Stomach (tissue), 9 donors: ENCODE results near the gene LMX1A. TPM values are rescaled to one million over a fixed set of nuclear protein-coding genes. Genes with fewer than 3 reads are reported as not detected.

Experiments used
- DNase-seq, 2 donors: peaks; one replicate each; pipeline versions ENCODE4 v3.0.0 to v3.0.0-alpha.2; 2013 to 2019
- H3K27ac ChIP-seq, 5 donors: fragments of 200-600 bp in 4 of 5; sonication (generic) in 4 of 5; one replicate each; pipeline ENCODE4 v1.5.1; 2013 to 2019; ENCODE audit warnings: mild to moderate bottlenecking in 1 of 5, moderate library complexity in 1 of 5
- H3K27me3 ChIP-seq, 3 donors: fragments of 200-600 bp; sonication (generic); one replicate each; pipeline ENCODE4 v1.5.1; 2017 to 2019; ENCODE audit warnings: mixed run types in 1 of 3
- H3K36me3 ChIP-seq, 4 donors: fragments of 200-600 bp; sonication (generic); 1 replicate in 3 of 4; 2 replicates in 1 of 4; pipeline ENCODE4 v1.5.1; 2016 to 2019
- H3K4me1 ChIP-seq, 4 donors: fragments of 200-600 bp; sonication (generic); one replicate each; pipeline ENCODE4 v1.5.1; 2016 to 2019
- H3K4me3 ChIP-seq, 4 donors: fragments of 200-600 bp; sonication (generic) in 3 of 4; one replicate each; pipeline ENCODE4 v1.5.1; 2016 to 2019; ENCODE audit warnings: mild to moderate bottlenecking in 1 of 4
- H3K9me3 ChIP-seq, 4 donors: fragments of 200-600 bp; sonication (generic); one replicate each; pipeline ENCODE4 v1.5.1; 2016 to 2019
- CTCF ChIP-seq, 7 experiments: fragments of 450-650 bp in 4 of 7; fragments of 200-600 bp in 3 of 7; sonication (generic) in 3 of 7; IDR thresholded peaks; one replicate each; pipeline ENCODE4 v1.5.1; 2016 to 2019; ENCODE audit warnings: antibody characterized with exemption in 7 of 7, control low read depth in 2 of 7, mild to moderate bottlenecking in 1 of 7
- EP300 ChIP-seq: sonication (generic); formaldehyde crosslinking; IDR thresholded peaks from one replicate; pipeline ENCODE4 v1.6.1; 2017; ENCODE audit warnings: antibody characterized with exemption
- POLR2A ChIP-seq, 4 donors: fragments of 450-650 bp; IDR thresholded peaks; one replicate each; pipeline ENCODE4 v1.6.1; 2016; ENCODE audit warnings: antibody characterized with exemption in 4 of 4, control low read depth in 2 of 4, mild to moderate bottlenecking in 1 of 4, moderate library complexity in 1 of 4
- POLR2AphosphoS5 ChIP-seq, 3 donors: sonication (generic); formaldehyde crosslinking; IDR thresholded peaks; one replicate each; pipeline ENCODE4 v1.6.1; 2016; ENCODE audit warnings: antibody characterized with exemption in 3 of 3
- WGBS, 5 donors: extraction: QIAGEN DNeasy Blood & Tissue Kit in 3 of 5; methylation state at CpG; one replicate each; pipeline versions ENCODE4 v1.1.5 to v1.1.7; 2013 to 2018; 5-methylcytosine and 5-hydroxymethylcytosine counted together
- intact Hi-C: fragments of 100-400 bp; cut with DNase I; formaldehyde crosslinking; loops from one replicate; pipeline ENCODE4 v1.15.1; 2023; ENCODE audit warnings: low total_unique reads
- polyA plus RNA-seq, 3 donors: library from polyadenylated mRNA; stranded (reverse); fragments of 200-250 nt; gene quantifications; one replicate each; pipeline ENCODE4 v1.2.3, GENCODE V29; 2013
- total RNA-seq, 5 donors: library from RNA; depleted of rRNA; stranded (reverse); fragments of >200 nt; gene quantifications; one replicate each; pipeline versions ENCODE4 v1.1.0 to v1.2.3, GENCODE V29; 2014 to 2016
- donor health status: healthy with polysubstance abuse.
- donor health status: Bipolar disorder and iron deficiency.
- donor health status: healthy.

The LMX1A gene
- total and polyA plus RNA-seq, 8 donors, result not detected

- WGBS, 5 donors, result 58 to 72% (median 69%) methylated on average over 6 of the region's 6 CpGs
- H3K36me3 ChIP-seq, result no peaks in the 10 kb centered on the region
- no peak overlapping the region for H3K27ac ChIP-seq
- intact Hi-C loops, result no loop called here
- no peak overlapping the region for H3K4me3 ChIP-seq
- H3K9me3 ChIP-seq, result peaks cover 0 to 10% (median 9%) of the 10 kb centered on the region in 4 donors
- no peaks in the 10 kb centered on the region for H3K4me1 ChIP-seq
- DNase-seq, result no peak
- no peaks in the 10 kb centered on the region for H3K27me3 ChIP-seq
- no peak for TF ChIP-seq CTCF (IDR thresholded peaks at IDR 0.05)
- no peak for TF ChIP-seq POLR2A (IDR thresholded peaks at IDR 0.05)
- TF ChIP-seq POLR2AphosphoS5 (IDR thresholded peaks at IDR 0.05), result no peak
- TF ChIP-seq EP300, result no peak
Measured at GRCh38 chr1:165179306-165179705, 177.2 kb downstream of the LMX1A start.

GRCh38 chr1:165174491-165174890 lies 182.0 kb downstream of the LMX1A start:
- TF ChIP-seq CTCF (IDR thresholded peaks at IDR 0.05), result no peak
- TF ChIP-seq POLR2AphosphoS5 (IDR thresholded peaks at IDR 0.05), result no peak
- no peak for TF ChIP-seq EP300
- TF ChIP-seq POLR2A (IDR thresholded peaks at IDR 0.05), result no peak
- H3K9me3 ChIP-seq, result no peaks in the 10 kb centered on the region
- no peaks in the 10 kb centered on the region for H3K36me3 ChIP-seq
- H3K27me3 ChIP-seq, result no peaks in the 10 kb centered on the region
- DNase-seq, result no peak
- H3K4me1 ChIP-seq, result no peaks in the 10 kb centered on the region
- intact Hi-C loops, result no loop called here
- H3K4me3 ChIP-seq, result no peak overlapping the region
- H3K27ac ChIP-seq, result no peak overlapping the region
- WGBS, 5 donors, result 74 to 81% (median 75%) methylated on average over 4 of the region's 4 CpGs

- no peak for DNase-seq
- Histone ChIP-seq H3K36me3 (no peaks in the 10 kb centered on the region), H3K9me3 (no peaks in the 10 kb centered on the region), H3K4me3 (no peak overlapping the region), H3K27ac (no peak overlapping the region), H3K4me1 (no peaks in the 10 kb centered on the region), H3K27me3 (no peaks in the 10 kb centered on the region)
- no peak for TF ChIP-seq EP300
- TF ChIP-seq POLR2A (IDR thresholded peaks at IDR 0.05), result no peak
- TF ChIP-seq POLR2AphosphoS5 (IDR thresholded peaks at IDR 0.05), result no peak
- no peak for TF ChIP-seq CTCF (IDR thresholded peaks at IDR 0.05)
- WGBS, 5 donors, result 32 to 68% (median 46%) methylated on average over 4 of the region's 4 CpGs
- intact Hi-C loops, result no loop called here
Measured at GRCh38 chr1:165173818-165174217, 182.7 kb downstream of the LMX1A start.

- no peak for TF ChIP-seq POLR2AphosphoS5 (IDR thresholded peaks at IDR 0.05)
- no peak for TF ChIP-seq POLR2A (IDR thresholded peaks at IDR 0.05)
- TF ChIP-seq EP300, result no peak
- no peak for TF ChIP-seq CTCF (IDR thresholded peaks at IDR 0.05)
- Histone ChIP-seq H3K9me3 (no peaks in the 10 kb centered on the region), H3K27ac (no peak overlapping the region), H3K36me3 (no peaks in the 10 kb centered on the region), H3K27me3 (peaks cover 0 to 3% (median 0%) of the 10 kb centered on the region in 3 donors), H3K4me1 (no peaks in the 10 kb centered on the region), H3K4me3 (no peak overlapping the region)
- DNase-seq, result peak in 1 of 2 donors; percentile 35
- 32 to 55% (median 45%) methylated on average over 1 to 2 of the region's 2 CpGs for WGBS, 5 donors
- intact Hi-C loops, result no loop called here
Measured at GRCh38 chr1:165173409-165173808, 183.1 kb downstream of the LMX1A start.
